Stimulated activated CD4-positive, alpha-beta T cell treated with anti-CD3 and anti-CD28 coated beads, Interleukin-15, amount 100 ng/mL, for 24 hours (primary cell): ENCODE data around the gene TEAD3.
A peak's percentile ranks its signal among the peaks of the same experiment; 100 is the strongest.
"Not testable (repeated sequence)": the region's sequence is repeated elsewhere in the genome, so short reads cannot be mapped to it uniquely, and the experiment has no call there.

Source experiments
- DNase-seq: peaks from one replicate; pipeline ENCODE4 v3.0.0-alpha.2; 2020

Gene TEAD3

DNA sequence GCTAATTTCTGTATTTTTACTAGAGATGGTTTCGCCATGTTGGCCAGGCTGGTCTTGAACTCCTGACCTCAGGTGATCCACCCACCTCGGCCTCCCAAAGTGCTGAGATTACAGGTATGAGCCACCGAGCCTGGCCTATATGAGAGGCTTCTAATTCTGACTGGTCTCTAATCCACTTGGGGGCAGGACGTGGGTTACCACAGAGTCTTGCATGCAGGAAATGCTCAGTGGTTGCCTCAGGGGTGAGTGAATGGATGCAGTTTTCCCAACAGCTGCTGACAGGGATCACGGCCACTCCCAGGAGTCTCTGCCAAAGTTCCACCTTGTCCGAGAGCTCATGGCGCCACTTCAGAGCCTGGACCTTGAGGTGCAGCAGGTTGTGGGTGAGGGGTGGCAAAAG is 51.2 kb downstream of the TEAD3 start:
- DNase-seq = peak; percentile 9

GRCh38 chr6:35443341-35444030 is 53.4 kb downstream of the TEAD3 start:
- DNase-seq = no peak

GRCh38 chr6:35442693-35443092 is 54.2 kb downstream of the TEAD3 start:
- no peak for DNase-seq

DNA sequence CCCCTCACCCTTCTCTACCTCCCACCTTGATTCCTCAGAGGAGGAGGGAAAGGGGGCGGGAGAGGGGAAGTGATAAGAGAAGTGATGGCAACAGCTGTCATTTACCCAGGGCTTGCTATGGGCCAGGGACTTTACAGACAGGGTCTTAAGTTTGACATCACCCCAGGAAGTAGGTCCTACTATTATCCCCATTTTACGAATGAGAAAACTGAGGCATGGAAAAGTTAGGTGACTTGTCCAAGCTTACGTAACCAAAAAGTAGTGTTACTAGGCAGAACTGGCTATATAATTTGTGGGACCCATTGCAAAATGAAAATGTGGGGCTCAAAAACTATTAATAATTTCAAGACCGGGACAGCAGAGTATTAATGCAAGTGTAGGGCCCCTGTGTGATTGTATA is 55.2 kb downstream of the TEAD3 start:
- no peak for DNase-seq

GRCh38 chr6:35441205-35441604 is 55.7 kb downstream of the TEAD3 start:
- no peak for DNase-seq

- DNase-seq = no peak
Observed at GRCh38 chr6:35439308-35439707, 57.6 kb downstream of the TEAD3 start.

DNA sequence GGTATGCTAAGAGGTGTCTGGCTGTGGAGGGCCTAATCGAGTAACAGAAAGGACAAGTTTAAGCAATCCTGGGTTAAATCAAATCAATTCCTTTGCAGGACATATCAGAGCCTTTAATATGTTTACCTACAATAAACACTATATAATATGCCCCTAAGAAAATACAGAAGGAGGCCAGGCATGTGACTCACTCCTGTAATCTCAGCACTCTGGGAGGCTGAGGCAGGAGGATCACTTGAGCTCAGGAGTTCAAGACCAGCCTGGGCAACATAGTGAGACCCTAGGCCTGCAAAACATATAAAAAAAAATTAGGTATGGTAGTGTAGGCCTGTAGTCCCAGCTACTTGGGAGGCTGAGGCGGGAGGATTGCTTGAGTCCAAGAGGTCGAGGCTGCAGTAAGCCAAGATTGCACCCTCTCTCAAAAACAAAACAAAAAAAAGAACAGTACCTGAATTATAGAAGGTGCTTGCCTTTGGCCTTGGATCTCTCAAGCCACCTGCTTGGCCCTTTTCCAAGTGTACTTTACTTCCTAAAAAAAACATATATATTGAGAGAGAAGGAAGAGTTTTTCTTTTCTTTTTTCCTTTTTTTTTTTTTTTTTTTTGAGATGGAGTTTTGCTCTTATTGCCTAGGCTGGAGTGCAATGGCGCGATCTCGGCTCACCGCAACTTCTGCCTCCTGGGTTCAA is 58.4 kb downstream of the TEAD3 start:
- DNase-seq = not testable (repeated sequence)

GRCh38 chr6:35436071-35436857 is 60.6 kb downstream of the TEAD3 start:
- no peak for DNase-seq

DNA sequence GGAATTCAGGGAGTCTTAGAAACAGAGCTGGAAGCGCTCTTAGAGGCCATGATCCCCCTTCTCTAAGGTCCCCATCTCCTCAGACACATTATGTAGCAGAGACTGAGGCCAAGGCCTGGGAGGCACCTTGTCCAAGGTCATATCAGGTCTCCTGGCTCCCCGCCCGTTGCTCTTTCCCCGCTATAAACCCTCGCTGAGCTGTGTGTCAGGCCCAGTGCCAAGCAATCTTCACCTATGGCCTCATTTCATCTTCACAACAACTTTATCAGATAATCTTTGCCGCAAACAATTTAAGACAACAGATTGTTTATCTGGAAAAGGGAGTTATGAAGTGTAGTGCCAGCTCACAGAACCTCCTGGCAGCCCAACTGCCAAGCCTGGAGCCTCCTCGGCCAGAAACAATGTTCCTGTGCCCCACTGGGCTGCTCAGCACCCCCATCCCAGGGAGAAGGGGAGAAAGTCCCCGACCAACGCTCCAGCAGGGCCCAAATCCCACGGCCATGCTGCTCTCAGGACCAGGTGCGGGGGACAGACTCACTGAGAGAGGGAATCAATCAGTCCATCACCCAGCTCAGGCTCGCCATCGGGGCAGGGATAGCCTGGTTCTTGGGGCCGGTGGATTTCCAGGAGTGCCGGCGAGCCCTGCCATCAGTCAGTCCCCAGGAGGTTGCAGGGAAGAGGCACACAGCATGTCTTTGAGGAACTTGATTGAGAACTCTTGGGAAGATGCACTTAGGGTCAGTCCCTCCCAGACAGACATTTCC is 61.6 kb downstream of the TEAD3 start:
- no peak for DNase-seq

- DNase-seq = not testable (repeated sequence)
Observed at GRCh38 chr6:35432702-35433101, 64.2 kb downstream of the TEAD3 start.

- DNase-seq = no peak
Observed at GRCh38 chr6:35432291-35432690, 64.6 kb downstream of the TEAD3 start.

DNA sequence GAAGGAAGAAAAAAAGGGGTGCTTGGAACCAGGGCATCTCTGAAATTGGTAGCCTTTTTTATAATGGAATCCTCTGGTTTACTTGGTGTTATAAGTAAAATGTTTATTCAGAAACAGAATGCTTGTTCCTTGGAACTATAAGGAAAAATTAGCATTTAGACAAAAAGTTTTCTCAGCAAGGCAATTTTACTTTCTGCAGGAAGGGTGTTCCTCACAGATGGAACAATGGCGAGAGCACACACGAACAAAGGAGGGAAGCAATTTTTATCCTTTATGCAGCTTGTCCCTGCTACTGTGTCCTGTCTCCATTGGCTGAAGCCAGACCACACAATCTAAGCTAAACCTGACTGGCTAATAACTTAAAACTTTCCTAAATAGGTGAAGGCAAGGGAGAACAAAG is 67.4 kb downstream of the TEAD3 start:
- DNase-seq = no peak

DNA sequence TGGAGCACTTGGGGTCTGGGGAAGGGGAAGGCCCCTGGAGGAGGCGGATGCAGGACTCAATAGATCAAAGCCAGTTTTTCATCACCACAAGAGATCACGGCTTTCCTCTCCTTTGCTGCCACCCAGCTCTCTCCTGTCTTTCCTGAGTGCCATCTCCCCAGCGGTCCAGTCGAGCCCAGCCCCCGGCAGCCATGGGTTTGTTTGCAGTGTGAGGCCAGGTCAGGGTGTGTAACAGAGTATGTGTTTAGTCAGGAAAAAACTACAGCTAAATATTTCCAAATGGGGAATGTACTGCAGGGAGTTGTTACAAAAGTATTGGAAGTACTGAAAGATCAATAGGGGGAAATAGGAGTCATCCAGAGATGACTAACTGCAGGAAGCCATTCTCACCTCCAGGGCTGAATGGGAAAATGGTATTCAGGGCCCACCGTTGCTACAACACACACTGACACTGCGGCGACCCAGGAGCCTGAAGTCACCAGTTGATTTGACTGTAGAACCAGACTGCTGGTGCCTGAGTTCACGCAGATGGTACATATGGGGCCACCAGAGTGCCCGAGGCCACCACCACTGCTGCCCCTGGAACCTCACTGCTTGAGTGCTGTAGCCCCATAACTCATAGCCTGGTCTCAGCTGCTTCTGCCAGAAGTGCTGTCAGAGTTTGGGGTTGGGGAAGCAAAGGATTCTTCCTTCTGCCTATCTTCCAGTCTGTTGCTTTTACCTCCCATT is 68.3 kb downstream of the TEAD3 start:
- DNase-seq = no peak

GRCh38 chr6:35427851-35428321 is 69.0 kb downstream of the TEAD3 start:
- no peak for DNase-seq

DNA sequence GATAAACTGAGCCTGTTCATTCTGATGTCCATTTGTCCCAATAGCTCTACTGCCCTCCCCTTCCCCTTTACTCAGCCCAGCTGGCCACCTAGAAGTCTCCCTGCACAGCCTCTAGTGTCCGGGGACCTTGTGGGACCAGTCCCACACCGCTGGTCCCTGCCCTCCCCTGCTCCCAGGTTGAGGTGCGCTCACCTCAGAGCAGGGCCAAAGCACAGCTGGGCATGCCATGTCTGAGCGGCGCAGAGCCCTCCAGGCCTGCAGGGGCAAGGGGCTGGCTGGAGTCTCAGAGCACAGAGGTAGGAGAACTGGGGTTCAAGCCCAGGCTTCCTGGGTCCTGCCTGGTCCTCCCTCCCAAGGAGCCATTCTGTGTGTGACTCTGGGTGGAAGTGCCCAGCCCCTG is 69.4 kb downstream of the TEAD3 start:
- no peak for DNase-seq

GRCh38 chr6:35426074-35426473 is 70.8 kb downstream of the TEAD3 start:
- DNase-seq = no peak

DNA sequence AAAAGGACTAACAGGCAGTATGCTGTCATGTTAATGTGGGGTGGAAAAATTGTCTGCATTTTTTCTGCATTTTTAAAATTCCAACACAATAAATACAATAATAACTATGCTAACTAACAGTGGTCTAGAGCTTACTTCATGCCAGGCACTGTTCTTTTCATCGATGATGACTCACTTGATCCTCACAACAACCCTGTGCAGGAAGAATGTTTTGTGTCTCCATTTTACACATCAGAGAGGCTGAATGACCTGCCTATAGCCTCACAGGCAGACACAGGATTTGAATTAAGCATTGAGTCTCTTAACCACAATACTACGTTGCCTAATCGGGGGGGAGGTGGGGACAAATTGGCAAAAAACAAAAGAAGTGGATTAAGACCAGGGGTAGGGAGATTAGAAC is 71.6 kb downstream of the TEAD3 start:
- no peak for DNase-seq
